Upper lobe of left lung (tissue), 6 donors: ENCODE measurements around the gene ACAN. TPM values are rescaled to one million over a fixed set of nuclear protein-coding genes. Genes with fewer than 3 reads are reported as not detected.

Experiments
- ATAC-seq, 2 donors: fragments of 200-7000 bp; cut with Tn5 transposase; one replicate each; pipeline ENCODE4 v1.9.1; 2022; ENCODE audit warnings: mild to moderate bottlenecking in 2 of 2, moderate library complexity in 2 of 2; ENCODE audit not compliant: low FRiP score in 2 of 2
- DNase-seq, 2 donors: peaks; one replicate each; pipeline ENCODE4 v3.0.0-alpha.2; 2019 to 2020
- H3K27ac ChIP-seq, 4 donors: fragments of 200-600 bp; sonication (generic); one replicate each; pipeline ENCODE4 v1.5.1; 2016 to 2019
- H3K27me3 ChIP-seq, 4 donors: fragments of 200-600 bp; sonication (generic); one replicate each; pipeline ENCODE4 v1.5.1; 2017 to 2019
- H3K36me3 ChIP-seq, 4 donors: fragments of 200-600 bp; sonication (generic); one replicate each; pipeline ENCODE4 v1.5.1; 2016 to 2019
- H3K4me1 ChIP-seq, 4 donors: fragments of 200-600 bp; sonication (generic); one replicate each; pipeline ENCODE4 v1.5.1; 2018 to 2019
- H3K4me3 ChIP-seq, 4 donors: fragments of 200-600 bp; sonication (generic); one replicate each; pipeline ENCODE4 v1.5.1; 2017 to 2019; ENCODE audit warnings: mild to moderate bottlenecking in 2 of 4, moderate library complexity in 1 of 4
- H3K9me3 ChIP-seq, 4 donors: fragments of 200-600 bp; sonication (generic); one replicate each; pipeline ENCODE4 v1.5.1; 2018 to 2019
- CTCF ChIP-seq, 6 experiments: fragments of 450-650 bp in 4 of 6; fragments of 200-600 bp in 2 of 6; sonication (generic) in 2 of 6; IDR thresholded peaks; one replicate each; pipeline ENCODE4 v1.5.1; 2016 to 2019; ENCODE audit warnings: antibody characterized with exemption in 6 of 6
- EP300 ChIP-seq, 4 donors: sonication (generic); formaldehyde crosslinking; IDR thresholded peaks; one replicate each; pipeline ENCODE4 v1.5.1; 2017; ENCODE audit warnings: antibody characterized with exemption in 4 of 4, control low read depth in 2 of 4
- POLR2A ChIP-seq, 4 donors: fragments of 450-650 bp; IDR thresholded peaks; one replicate each; pipeline ENCODE4 v1.5.1; 2016 to 2017; ENCODE audit warnings: antibody characterized with exemption in 4 of 4, mild to moderate bottlenecking in 2 of 4
- POLR2AphosphoS5 ChIP-seq, 2 donors: sonication (generic); formaldehyde crosslinking; IDR thresholded peaks; one replicate each; pipeline ENCODE4 v1.5.1; 2017; ENCODE audit warnings: antibody characterized with exemption in 2 of 2
- WGBS, 2 donors: methylation state at CpG; one replicate each; pipeline ENCODE4 v1.1.5; 2017 to 2018; 5-methylcytosine and 5-hydroxymethylcytosine counted together
- total RNA-seq, 6 donors: library from RNA; depleted of rRNA in 4 of 6; stranded (reverse); fragments of >200 nt in 4 of 6; gene quantifications; one replicate each; pipeline versions ENCODE4 v1.1.0 to v1.2.1, GENCODE V29; 2016 to 2021
- donor health status: DM: no; HTN: no; CAD: no; lungs with moderate emphysema.
- donor health status: DM: no; HTN: yes; CAD: no; lungs with severe emphysema.

Gene ACAN
- 1 to 10 TPM in 1 of 6 donors, under 1 TPM in 2, not detected in 3; 0.24 to 1.6 (median 0.46) TPM for total RNA-seq

GRCh38 chr15:88803241-88803919, at the start of gene ACAN:
Gene ACAN, plus strand, starts transcription at chr15:88803436. Its CDS starts 32,771 bp downstream, at chr15:88836207.
- ATAC-seq, result no peak
- H3K27me3 ChIP-seq, result peaks cover 0 to 20% (median 8%) of the 10 kb centered on the region in 4 donors
- no peaks in the 10 kb centered on the region for H3K9me3 ChIP-seq
- no peak within 1 kb of the TSS for H3K27ac ChIP-seq
- TF ChIP-seq POLR2A (IDR thresholded peaks at IDR 0.05), result no peak
- no peak for TF ChIP-seq POLR2AphosphoS5 (IDR thresholded peaks at IDR 0.05)
- no peak for TF ChIP-seq EP300 (IDR thresholded peaks at IDR 0.05)
- TF ChIP-seq CTCF (IDR thresholded peaks at IDR 0.05), result no peak
- no peak within 1 kb of the TSS for H3K4me3 ChIP-seq
- WGBS, 2 donors, result 0% methylated on average over 30 of the region's 61 CpGs; no CpG with 5 or more reads in 1 of the 2 donors
- H3K36me3 ChIP-seq, result no peaks in the 10 kb centered on the region
- DNase-seq, result peak in 1 of 2 donors; percentile 79
- H3K4me1 ChIP-seq, result peaks cover 0 to 10% (median 0%) of the 10 kb centered on the region in 4 donors

- Histone ChIP-seq H3K4me1 (no peaks in the 10 kb centered on the region), H3K27me3 (no peaks in the 10 kb centered on the region), H3K9me3 (no peaks in the 10 kb centered on the region), H3K36me3 (no peaks in the 10 kb centered on the region), H3K4me3 (no peak overlapping the region), H3K27ac (no peak overlapping the region)
- 68 to 80% methylated on average over 4 of the region's 4 CpGs for WGBS, 2 donors
- no peak for DNase-seq
- ATAC-seq, result no peak
- TF ChIP-seq EP300 (IDR thresholded peaks at IDR 0.05) (no peak), POLR2A (IDR thresholded peaks at IDR 0.05) (no peak), POLR2AphosphoS5 (IDR thresholded peaks at IDR 0.05) (no peak), CTCF (IDR thresholded peaks at IDR 0.05) (no peak)
Measured at GRCh38 chr15:88756521-88756920, 46.7 kb upstream of the ACAN start.

GRCh38 chr15:88756921-88757320, 46.3 kb upstream of the ACAN start:
- DNase-seq (no peak), ATAC-seq (no peak)
- WGBS, 2 donors, result 74 to 79% methylated on average over 3 of the region's 3 CpGs
- no peaks in the 10 kb centered on the region for H3K27me3 ChIP-seq
- no peak overlapping the region for H3K4me3 ChIP-seq
- TF ChIP-seq POLR2AphosphoS5 (IDR thresholded peaks at IDR 0.05), result no peak
- no peak for TF ChIP-seq CTCF (IDR thresholded peaks at IDR 0.05)
- no peak for TF ChIP-seq POLR2A (IDR thresholded peaks at IDR 0.05)
- TF ChIP-seq EP300 (IDR thresholded peaks at IDR 0.05), result no peak
- H3K9me3 ChIP-seq, result no peaks in the 10 kb centered on the region
- no peak overlapping the region for H3K27ac ChIP-seq
- H3K36me3 ChIP-seq, result no peaks in the 10 kb centered on the region
- no peaks in the 10 kb centered on the region for H3K4me1 ChIP-seq

GRCh38 chr15:88759872-88760271, 43.4 kb upstream of the ACAN start:
- WGBS, 2 donors, result 50% methylated on average over 1 of the region's 1 CpG; no CpG with 5 or more reads in 1 of the 2 donors
- Histone ChIP-seq H3K27ac (no peak overlapping the region), H3K4me3 (no peak overlapping the region), H3K27me3 (no peaks in the 10 kb centered on the region), H3K9me3 (no peaks in the 10 kb centered on the region), H3K4me1 (no peaks in the 10 kb centered on the region), H3K36me3 (no peaks in the 10 kb centered on the region)
- no peak for ATAC-seq
- no peak for DNase-seq
- TF ChIP-seq CTCF (IDR thresholded peaks at IDR 0.05), result no peak

GRCh38 chr15:88764448-88764847, 38.8 kb upstream of the ACAN start:
- ATAC-seq, result no peak
- 81% methylated on average over 1 of the region's 1 CpG for WGBS, 2 donors

More at GRCh38 chr15:88764448-88764847, 38.8 kb upstream of the ACAN start:
- peaks cover 0 to 4% (median under 1%) of the 10 kb centered on the region in 4 donors for H3K9me3 ChIP-seq
- H3K27me3 ChIP-seq, result peaks cover 0 to 2% (median 0%) of the 10 kb centered on the region in 4 donors
- DNase-seq, result no peak
- no peaks in the 10 kb centered on the region for H3K36me3 ChIP-seq
- H3K27ac ChIP-seq, result no peak overlapping the region
- TF ChIP-seq POLR2A (IDR thresholded peaks at IDR 0.05), result no peak
- TF ChIP-seq POLR2AphosphoS5 (IDR thresholded peaks at IDR 0.05), result no peak
- no peak for TF ChIP-seq EP300 (IDR thresholded peaks at IDR 0.05)
- no peak for TF ChIP-seq CTCF (IDR thresholded peaks at IDR 0.05)
- no peaks in the 10 kb centered on the region for H3K4me1 ChIP-seq
- H3K4me3 ChIP-seq, result no peak overlapping the region
